OCI-LY7 (cell line): ENCODE measurements around the gene CNTNAP5.

Experiments
- CTCF ChIP-seq: fragments of 200-600 bp; sonication (generic); conservative IDR thresholded peaks from 2 replicates; pipeline ENCODE4 v1.5.1; 2014; ENCODE audit warnings: mild to moderate bottlenecking, antibody characterized with exemption, low read length, moderate library complexity, mixed read lengths
- EZH2phosphoT487 ChIP-seq: fragments of 200-600 bp; sonication (generic); IDR thresholded peaks from 2 replicates; pipeline ENCODE4 v1.6.1; 2018; ENCODE audit warnings: low read depth, borderline replicate concordance, mild to moderate bottlenecking, mixed run types, antibody characterized with exemption, low read length, moderate library complexity, mixed read lengths

- no peak for TF ChIP-seq CTCF
- no peak for TF ChIP-seq EZH2phosphoT487
Observed at GRCh38 chr2:124309563-124310138, 284.6 kb downstream of the CNTNAP5 start.
